ENCODE data around the gene ITGA6. TPM values are rescaled to one million over a fixed set of nuclear protein-coding genes. Genes with fewer than 3 reads are reported as not detected.

The ITGA6 gene
- total RNA-seq, 1 donor from 2014 or later: 0.81 TPM

DNA sequence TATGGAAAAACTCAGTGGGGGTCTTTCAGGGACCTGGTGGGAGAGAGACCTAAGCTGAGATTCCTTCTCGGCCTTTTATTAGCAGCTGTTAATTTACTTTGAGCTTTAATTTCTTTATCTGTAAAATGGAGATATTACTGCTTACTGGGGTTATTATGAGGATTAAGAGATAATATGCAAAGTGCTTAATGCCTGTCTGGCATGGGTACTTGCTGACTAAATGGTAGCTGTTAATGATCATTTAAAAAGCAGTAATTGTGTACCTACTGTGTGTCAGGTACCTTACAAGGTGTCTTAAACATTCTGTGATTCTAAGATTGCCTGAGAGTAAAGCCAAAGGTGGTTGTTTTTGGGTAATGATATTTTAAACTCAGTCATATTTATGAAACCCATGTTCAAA, 2.6 kb downstream of the ITGA6 start:
- Mint-ChIP-seq H3K4me3 (ENCODE audit: unreplicated experiment) (no peak overlapping the region), H3K4me1 (ENCODE audit: low read depth, unreplicated experiment) (peaks cover 2% of the 10 kb centered on the region), H3K9me3 (ENCODE audit: unreplicated experiment) (no peaks in the 10 kb centered on the region), H3K36me3 (ENCODE audit: unreplicated experiment) (no peaks in the 10 kb centered on the region), H3K27me3 (ENCODE audit: unreplicated experiment) (peaks cover 4% of the 10 kb centered on the region), H3K27ac (ENCODE audit: unreplicated experiment) (no peak overlapping the region)
- TF ChIP-seq CTCF (IDR thresholded peaks at IDR 0.05; ENCODE audit: partially characterized antibody, unreplicated experiment): no peak
- no peak for DNase-seq

- Mint-ChIP-seq H3K4me1 (ENCODE audit: low read depth, unreplicated experiment) (peaks cover 2% of the 10 kb centered on the region), H3K27ac (ENCODE audit: unreplicated experiment) (no peak overlapping the region), H3K4me3 (ENCODE audit: unreplicated experiment) (no peak overlapping the region), H3K27me3 (ENCODE audit: unreplicated experiment) (peaks cover 4% of the 10 kb centered on the region), H3K36me3 (ENCODE audit: unreplicated experiment) (no peaks in the 10 kb centered on the region), H3K9me3 (ENCODE audit: unreplicated experiment) (no peaks in the 10 kb centered on the region)
- TF ChIP-seq CTCF (IDR thresholded peaks at IDR 0.05; ENCODE audit: partially characterized antibody, unreplicated experiment): no peak
- DNase-seq: no peak
Observed at GRCh38 chr2:172430678-172431077, 3.3 kb downstream of the ITGA6 start.

- Mint-ChIP-seq H3K4me3 (ENCODE audit: unreplicated experiment) (no peak overlapping the region), H3K27ac (ENCODE audit: unreplicated experiment) (no peak overlapping the region), H3K9me3 (ENCODE audit: unreplicated experiment) (no peaks in the 10 kb centered on the region), H3K36me3 (ENCODE audit: unreplicated experiment) (no peaks in the 10 kb centered on the region), H3K4me1 (ENCODE audit: low read depth, unreplicated experiment) (peaks cover 2% of the 10 kb centered on the region), H3K27me3 (ENCODE audit: unreplicated experiment) (peaks cover 4% of the 10 kb centered on the region)
- no peak for DNase-seq
- no peak for TF ChIP-seq CTCF (IDR thresholded peaks at IDR 0.05; ENCODE audit: partially characterized antibody, unreplicated experiment)
Observed at GRCh38 chr2:172431463-172431862, 4.1 kb downstream of the ITGA6 start.

- Mint-ChIP-seq H3K36me3 (ENCODE audit: unreplicated experiment) (no peaks in the 10 kb centered on the region), H3K27me3 (ENCODE audit: unreplicated experiment) (peaks cover 4% of the 10 kb centered on the region), H3K27ac (ENCODE audit: unreplicated experiment) (no peak overlapping the region), H3K4me1 (ENCODE audit: low read depth, unreplicated experiment) (peaks cover 2% of the 10 kb centered on the region), H3K4me3 (ENCODE audit: unreplicated experiment) (no peak overlapping the region), H3K9me3 (ENCODE audit: unreplicated experiment) (no peaks in the 10 kb centered on the region)
- no peak for TF ChIP-seq CTCF (IDR thresholded peaks at IDR 0.05; ENCODE audit: partially characterized antibody, unreplicated experiment)
- DNase-seq: no peak
Observed at GRCh38 chr2:172431993-172432392, 4.6 kb downstream of the ITGA6 start.

DNA sequence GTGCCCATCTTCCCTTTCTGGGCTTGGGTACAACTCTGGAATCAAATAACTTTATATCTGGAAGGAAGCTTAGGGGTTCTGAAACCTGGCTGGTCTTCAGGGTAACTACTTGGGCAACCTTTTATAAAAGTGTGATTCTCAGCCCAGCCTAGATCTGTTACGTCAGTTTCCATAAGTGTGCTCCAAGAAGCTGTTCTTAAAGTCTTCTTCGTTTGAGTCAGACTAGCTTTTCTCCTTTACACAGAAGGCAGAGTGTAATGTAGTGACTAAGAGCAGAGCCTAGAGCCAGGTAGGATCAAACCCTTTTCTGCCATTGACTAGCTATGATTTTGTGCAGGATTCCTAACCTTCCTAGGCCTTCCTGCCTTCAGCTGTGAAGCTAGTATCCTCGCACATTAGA, 5.8 kb downstream of the ITGA6 start:
- Mint-ChIP-seq H3K9me3 (ENCODE audit: unreplicated experiment) (no peaks in the 10 kb centered on the region), H3K27me3 (ENCODE audit: unreplicated experiment) (peaks cover 4% of the 10 kb centered on the region), H3K4me3 (ENCODE audit: unreplicated experiment) (no peak overlapping the region), H3K27ac (ENCODE audit: unreplicated experiment) (no peak overlapping the region), H3K36me3 (ENCODE audit: unreplicated experiment) (no peaks in the 10 kb centered on the region), H3K4me1 (ENCODE audit: low read depth, unreplicated experiment) (peaks cover 2% of the 10 kb centered on the region)
- no peak for DNase-seq
- TF ChIP-seq CTCF (IDR thresholded peaks at IDR 0.05; ENCODE audit: partially characterized antibody, unreplicated experiment): no peak

Measured in glutamatergic neuron (in vitro differentiated cells).